Neural progenitor cell (in vitro differentiated cells): Measurements from ENCODE around the gene ACP5.

ENCODE experiments used
- CTCF ChIP-seq: fragments of 200-600 bp; sonication (generic); IDR thresholded peaks from 2 replicates; pipeline ENCODE4 v1.5.1; 2017; ENCODE audit warnings: antibody characterized with exemption, mild to moderate bottlenecking
- EZH2 ChIP-seq: fragments of 200-600 bp; sonication (generic); IDR thresholded peaks from 2 replicates; pipeline ENCODE4 v1.6.1; 2017; ENCODE audit warnings: antibody characterized with exemption, mild to moderate bottlenecking, moderate library complexity

- TF ChIP-seq CTCF (no peak), EZH2 (no peak)
These were observed 36.2 kb downstream of the ACP5 start for GRCh38 chr19:11541238-11541637.
